Endothelial cell of umbilical vein (primary cell): ENCODE data around the gene SLC12A6. TPM values are rescaled to one million over a fixed set of nuclear protein-coding genes. Genes with fewer than 3 reads are reported as not detected.
A peak's percentile ranks its signal among the peaks of the same experiment; 100 is the strongest.

ENCODE experiments used
- BruUV-seq: library from RNA; stranded (reverse); fragments of 400-500 nt; replicated peaks from 2 replicates; lab custom pipeline; 2021; lab: Mats Ljungman, UMichigan
- CTCF ChIA-PET: fragments of 300-600, 350-600 bp; sonication (Branson Sonifier 250); formaldehyde crosslinking; loops from one replicate; lab custom pipeline; 2021; ENCODE audit warnings: antibody characterized with exemption, inconsistent platforms; lab: Charles Lee
- POLR2A ChIA-PET: fragments of 300-600, 350-600 bp; sonication (Branson Sonifier 250); formaldehyde crosslinking; loops from one replicate; lab custom pipeline; 2021; ENCODE audit warnings: antibody characterized with exemption, inconsistent platforms; lab: Charles Lee
- DNase-seq: peaks from one replicate; pipeline ENCODE4 v3.0.0-alpha.2; 2011; ENCODE audit warnings: low read depth, low spot score
- FAIRE-seq: peaks from 2 replicates; lab custom pipeline; 2011; peaks lifted over from hg19 to GRCh38; lab: Jason Lieb, UNC
- H2AFZ ChIP-seq: 2 replicates; pipeline ENCODE4 v1.6.0; 2012; ENCODE audit warnings: low read depth, low read length, control low read depth, inconsistent platforms
- H3K27ac ChIP-seq: 2 replicates; pipeline ENCODE4 v1.5.1; 2011; ENCODE audit warnings: low read depth, mild to moderate bottlenecking, control low read depth, low read length, moderate library complexity; ENCODE audit not compliant: insufficient read depth
- H3K27me3 ChIP-seq, 2 experiments: 2 replicates each; pipeline versions ENCODE4 v1.6.0 to v1.6.1; 2011; ENCODE audit warnings: low read length in 2 of 2, mixed read lengths in 1 of 2; ENCODE audit not compliant: control insufficient read depth in 2 of 2, insufficient read depth in 2 of 2
- H3K36me3 ChIP-seq, 2 experiments: 2 replicates in 1 of 2; 3 replicates in 1 of 2; pipeline ENCODE4 v1.5.1; 2011; ENCODE audit warnings: low read length in 2 of 2, mild to moderate bottlenecking in 1 of 2, moderate library complexity in 1 of 2; ENCODE audit not compliant: control insufficient read depth in 2 of 2, insufficient read depth in 2 of 2; ENCODE audit errors: extremely low read depth in 1 of 2
- H3K4me1 ChIP-seq: 3 replicates; pipeline ENCODE4 v1.5.1; 2011; ENCODE audit warnings: mild to moderate bottlenecking, low read length; ENCODE audit not compliant: control insufficient read depth, insufficient read depth; ENCODE audit errors: extremely low read depth
- H3K4me2 ChIP-seq: 2 replicates; pipeline ENCODE4 v1.6.1; 2011; ENCODE audit warnings: low read length, control low read depth, mixed read lengths; ENCODE audit not compliant: insufficient read depth
- H3K4me3 ChIP-seq, 3 experiments: fragments of 200-600 bp in 1 of 3; sonication (generic), shearing (Covaris generic) in 1 of 3; replicated peaks in 1 of 3; 2 replicates each; pipeline ENCODE4 v1.5.1; 2011 to 2016; ENCODE audit warnings: control low read depth in 3 of 3, low read length in 3 of 3, mild to moderate bottlenecking in 2 of 3, inconsistent platforms in 1 of 3, low read depth in 1 of 3, moderate library complexity in 1 of 3; ENCODE audit not compliant: insufficient read depth in 1 of 3
- H3K79me2 ChIP-seq: 2 replicates; pipeline ENCODE4 v1.6.0; 2012; ENCODE audit warnings: low read length, inconsistent platforms; ENCODE audit not compliant: control insufficient read depth, insufficient read depth
- H3K9ac ChIP-seq: replicated peaks from 2 replicates; pipeline ENCODE3; 2011; ENCODE audit warnings: low read length, control low read depth; ENCODE audit not compliant: insufficient read depth; ENCODE audit errors: extremely low read depth
- H3K9me1 ChIP-seq: replicated peaks from 3 replicates; pipeline ENCODE4 v1.6.0; 2011; ENCODE audit warnings: mild to moderate bottlenecking, low read length; ENCODE audit not compliant: control insufficient read depth, insufficient read depth; ENCODE audit errors: extremely low read depth
- H3K9me3 ChIP-seq: replicated peaks from 2 replicates; pipeline ENCODE4 v1.5.1; 2012; ENCODE audit warnings: low read length, inconsistent platforms; ENCODE audit not compliant: control insufficient read depth, insufficient read depth
- H4K20me1 ChIP-seq: replicated peaks from 2 replicates; pipeline ENCODE3; 2011; ENCODE audit warnings: mild to moderate bottlenecking, low read length; ENCODE audit not compliant: control insufficient read depth, insufficient read depth; ENCODE audit errors: extremely low read depth
- EZH2 ChIP-seq: IDR thresholded peaks from 2 replicates; pipeline ENCODE4 v1.6.1; 2012; ENCODE audit warnings: borderline replicate concordance, low read depth, mild to moderate bottlenecking, moderate library complexity, low read length, inconsistent platforms; ENCODE audit not compliant: severe bottlenecking
- FOS ChIP-seq: IDR thresholded peaks from 2 replicates; pipeline ENCODE4 v1.6.1; 2011; ENCODE audit warnings: mild to moderate bottlenecking, low read length, moderate library complexity, borderline replicate concordance; ENCODE audit not compliant: insufficient read depth
- GATA2 ChIP-seq: IDR thresholded peaks from 2 replicates; pipeline ENCODE4 v1.7.0; 2011; ENCODE audit warnings: low read depth, mild to moderate bottlenecking, moderate library complexity, mixed read lengths, low read length; ENCODE audit not compliant: insufficient read length, insufficient read depth
- JUN ChIP-seq: IDR thresholded peaks from 2 replicates; pipeline ENCODE4 v1.6.1; 2011; ENCODE audit warnings: borderline replicate concordance, low read depth; ENCODE audit not compliant: insufficient read length, insufficient read depth
- MYC ChIP-seq: IDR thresholded peaks from one replicate; pipeline ENCODE4 v1.6.1; 2011; ENCODE audit warnings: mild to moderate bottlenecking, low read depth, low read length
- POLR2A ChIP-seq: IDR thresholded peaks from 2 replicates; pipeline ENCODE4 v1.6.1; 2012; ENCODE audit warnings: low read depth, mild to moderate bottlenecking, control low read depth, low read length
- POLR2AphosphoS5 ChIP-seq: IDR thresholded peaks from 2 replicates; pipeline ENCODE4 v1.6.1; 2012; ENCODE audit warnings: low read depth, mild to moderate bottlenecking, control low read depth, low read length, moderate library complexity; ENCODE audit not compliant: insufficient read depth
- dilution Hi-C: fragments of 300-500 bp; cut with MboI; formaldehyde crosslinking; loops from one replicate; pipeline ENCODE4 v1.15.0; 2019; ENCODE audit warnings: low sequenced_read_pairs; ENCODE audit not compliant: extremely low pct_ligation_motif_present
- intact Hi-C: fragments of 100-400 bp; cut with micrococcal nuclease; formaldehyde crosslinking; loops from one replicate; pipeline ENCODE4 v1.10.0; 2022
- microRNA counts: library from miRNA; unstranded; fragments of <30 nt; microRNA quantifications from one replicate; lab custom pipeline; 2016
- microRNA-seq: library from miRNA; unstranded; fragments of <30 nt; microRNA quantifications from one replicate; pipeline ENCODE4 v1.2.0, GENCODE V29; 2021; ENCODE audit warnings: borderline number of aligned reads, borderline replicate concordance
- polyA plus RNA-seq, 4 experiments: library from polyadenylated mRNA; depleted of rRNA in 3 of 4; stranded (reverse) in 3 of 4; unstranded in 1 of 4; fragments of >200 nt; gene quantifications; 2 replicates each; pipeline versions ENCODE4 v1.2.1 to v1.2.3, GENCODE V29; 2011 to 2012; ENCODE audit warnings: missing spikeins in 1 of 4
- small RNA-seq: library from RNA; depleted of rRNA; stranded (forward); fragments of <200 nt; gene quantifications from one replicate; pipeline ENCODE3, GENCODE V24; 2012; ENCODE audit warnings: low replicate concordance, low read depth; ENCODE audit not compliant: insufficient read depth, insufficient read length
- total RNA-seq: library from RNA; stranded (reverse); gene quantifications from 2 replicates; pipeline ENCODE4 v1.2.3, GENCODE V29; 2021
- TF ChIP-seq, protein P1 (sequence below): IDR thresholded peaks from 2 replicates; pipeline ENCODE4 v1.6.1; 2011; ENCODE audit not compliant: insufficient read depth, insufficient read length
- TF ChIP-seq, protein P2 (sequence below), 2 donors: IDR thresholded peaks; 1 replicate in 1 of 2; 2 replicates in 1 of 2; pipeline ENCODE4 v1.5.1; 2011; ENCODE audit warnings: low read length in 2 of 2, mild to moderate bottlenecking in 2 of 2, moderate library complexity in 2 of 2, control low read depth in 1 of 2, inconsistent platforms in 1 of 2, low read depth in 1 of 2; ENCODE audit not compliant: insufficient read depth in 1 of 2; ENCODE audit errors: extremely low read depth in 1 of 2

Gene SLC12A6
- total and polyA plus RNA-seq, 2 donors (not counting 3 experiments of a cell fraction or from before 2014, with no cell fraction given): 21.4 to 27.1 TPM

DNA sequence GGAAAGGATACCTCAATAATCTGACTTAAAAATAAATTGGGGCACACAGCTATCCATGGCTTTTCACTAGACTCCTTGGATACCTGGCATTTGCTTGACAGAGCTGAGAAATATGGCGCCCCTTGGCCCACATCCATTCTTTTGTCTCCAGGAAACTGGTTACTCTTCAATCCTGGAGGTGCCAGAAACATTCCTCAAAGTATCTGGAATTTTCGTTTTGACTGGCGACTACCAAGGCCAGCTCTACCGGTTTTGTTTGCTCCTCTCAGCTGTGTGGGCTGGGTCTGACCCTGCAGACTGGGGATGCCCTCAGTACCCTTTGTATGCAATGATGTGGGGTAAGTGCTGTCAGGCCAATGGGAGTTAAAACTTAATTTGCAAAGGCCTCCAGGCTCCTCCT is 154.6 kb downstream of the SLC12A6 start:
- Histone ChIP-seq H3K4me2 (peak overlapping the region; percentile 36), H3K4me3 (no peak overlapping the region), H3K79me2 (peaks cover 82% of the 10 kb centered on the region), H3K4me1 (peaks cover 10% of the 10 kb centered on the region), H3K36me3 (no peaks in the 10 kb centered on the region), H3K9ac (no peak overlapping the region), H3K9me1 (no peaks in the 10 kb centered on the region), H3K27ac (no peak overlapping the region), H2AFZ (no peak overlapping the region), H4K20me1 (peaks cover 8% of the 10 kb centered on the region), H3K27me3 (no peaks in the 10 kb centered on the region), H3K9me3 (no peaks in the 10 kb centered on the region)
- FAIRE-seq: no peak
- TF ChIP-seq POLR2A (no peak), EZH2 (no peak), FOS (no peak), MYC (no peak), GATA2 (no peak), POLR2AphosphoS5 (no peak), JUN (no peak)
- TF ChIP-seq, protein P1, sequence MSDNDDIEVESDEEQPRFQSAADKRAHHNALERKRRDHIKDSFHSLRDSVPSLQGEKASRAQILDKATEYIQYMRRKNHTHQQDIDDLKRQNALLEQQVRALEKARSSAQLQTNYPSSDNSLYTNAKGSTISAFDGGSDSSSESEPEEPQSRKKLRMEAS: no peak
- TF ChIP-seq, protein P2, sequence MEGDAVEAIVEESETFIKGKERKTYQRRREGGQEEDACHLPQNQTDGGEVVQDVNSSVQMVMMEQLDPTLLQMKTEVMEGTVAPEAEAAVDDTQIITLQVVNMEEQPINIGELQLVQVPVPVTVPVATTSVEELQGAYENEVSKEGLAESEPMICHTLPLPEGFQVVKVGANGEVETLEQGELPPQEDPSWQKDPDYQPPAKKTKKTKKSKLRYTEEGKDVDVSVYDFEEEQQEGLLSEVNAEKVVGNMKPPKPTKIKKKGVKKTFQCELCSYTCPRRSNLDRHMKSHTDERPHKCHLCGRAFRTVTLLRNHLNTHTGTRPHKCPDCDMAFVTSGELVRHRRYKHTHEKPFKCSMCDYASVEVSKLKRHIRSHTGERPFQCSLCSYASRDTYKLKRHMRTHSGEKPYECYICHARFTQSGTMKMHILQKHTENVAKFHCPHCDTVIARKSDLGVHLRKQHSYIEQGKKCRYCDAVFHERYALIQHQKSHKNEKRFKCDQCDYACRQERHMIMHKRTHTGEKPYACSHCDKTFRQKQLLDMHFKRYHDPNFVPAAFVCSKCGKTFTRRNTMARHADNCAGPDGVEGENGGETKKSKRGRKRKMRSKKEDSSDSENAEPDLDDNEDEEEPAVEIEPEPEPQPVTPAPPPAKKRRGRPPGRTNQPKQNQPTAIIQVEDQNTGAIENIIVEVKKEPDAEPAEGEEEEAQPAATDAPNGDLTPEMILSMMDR (IDR thresholded peaks at IDR 0.05; ENCODE audit: extremely low read depth in 1 of 2, insufficient read depth in 1 of 2, low read depth in 1 of 2, low read length in 2 of 2): no peak
- CTCF ChIA-PET: interaction anchor here (0.8 to 1.5 kb wide), 2 partner anchors 43 to 73 kb away, joined by 3 to 4 read pairs; no protein-coding TSS in a partner anchor
- intact Hi-C loops (no loop called here), dilution Hi-C loops (no loop called here)
- DNase-seq: peak; percentile 28
- POLR2A ChIA-PET: no interaction called here
- no TSS peak for BruUV-seq

MicroRNAs encoded within 50 kb of the gene (microRNA counts, 767-probe panel; counts per million panel counts)
- microRNA hsa-miR-1233 (lab: Ali Mortazavi, UCI): 723 counts per million, percentile 96 among the panel's probes with 10 or more counts

Small RNA genes lying within 50 kb of the gene (microRNA-seq; reads per million reads assigned to microRNA genes)
- gene MIR1233-1: not detected

Small RNA genes lying within 50 kb of the gene (small RNA-seq; reads per million reads assigned to genes)
- gene MIR1233-1 (not detected), gene RF00019 (not detected)

Other genes starting within 250 kb of the SLC12A6 start
- gene EMC7, start 235.9 kb downstream of the SLC12A6 start, total RNA-seq: 69.9 and 70.6 TPM in 2 replicates
- gene EMC7, start 235.9 kb downstream of the SLC12A6 start, polyA plus RNA-seq: 46.9 and 57.0 TPM in 2 replicates
- 1.1 TPM in 2 replicates for gene PGBD4, start 235.7 kb downstream of the SLC12A6 start, total RNA-seq
- gene PGBD4, start 235.7 kb downstream of the SLC12A6 start, polyA plus RNA-seq: 0.39 and 0.41 TPM in 2 replicates
- 56.8 and 57.9 TPM in 2 replicates for gene KATNBL1, start 127.7 kb downstream of the SLC12A6 start, total RNA-seq
- gene KATNBL1, start 127.7 kb downstream of the SLC12A6 start, polyA plus RNA-seq: 10.7 and 14.1 TPM in 2 replicates
- 109 and 123 TPM in 2 replicates for gene EMC4, start 112.8 kb downstream of the SLC12A6 start, total RNA-seq
- 97.4 and 108 TPM in 2 replicates for gene EMC4, start 112.8 kb downstream of the SLC12A6 start, polyA plus RNA-seq
- gene NOP10, start 5.4 kb upstream of the SLC12A6 start, total RNA-seq: 215 and 225 TPM in 2 replicates
- 708 and 710 TPM in 2 replicates for gene NOP10, start 5.4 kb upstream of the SLC12A6 start, polyA plus RNA-seq
- gene NUTM1, start 5.5 kb upstream of the SLC12A6 start, total RNA-seq: not detected in 2 replicates
- not detected in 2 replicates for gene NUTM1, start 5.5 kb upstream of the SLC12A6 start, polyA plus RNA-seq
- gene LPCAT4, start 29.4 kb upstream of the SLC12A6 start, total RNA-seq: 44.0 and 49.3 TPM in 2 replicates
- 51.3 and 69.2 TPM in 2 replicates for gene LPCAT4, start 29.4 kb upstream of the SLC12A6 start, polyA plus RNA-seq
- 53.5 and 61.1 TPM in 2 replicates for gene GOLGA8A, start 100.0 kb upstream of the SLC12A6 start, total RNA-seq
- 12.3 and 17.8 TPM in 2 replicates for gene GOLGA8A, start 100.0 kb upstream of the SLC12A6 start, polyA plus RNA-seq
- gene GOLGA8B, start 245.9 kb upstream of the SLC12A6 start, total RNA-seq: 36.0 and 45.0 TPM in 2 replicates
- gene GOLGA8B, start 245.9 kb upstream of the SLC12A6 start, polyA plus RNA-seq: 22.1 and 30.9 TPM in 2 replicates